ENCODE data around the gene AOC1. TPM values are rescaled to one million over a fixed set of nuclear protein-coding genes. Genes with fewer than 3 reads are reported as not detected.

The AOC1 gene
- polyA plus RNA-seq, 2 of the 4 experiments (the other 2 are of a cell fraction): not detected

DNA sequence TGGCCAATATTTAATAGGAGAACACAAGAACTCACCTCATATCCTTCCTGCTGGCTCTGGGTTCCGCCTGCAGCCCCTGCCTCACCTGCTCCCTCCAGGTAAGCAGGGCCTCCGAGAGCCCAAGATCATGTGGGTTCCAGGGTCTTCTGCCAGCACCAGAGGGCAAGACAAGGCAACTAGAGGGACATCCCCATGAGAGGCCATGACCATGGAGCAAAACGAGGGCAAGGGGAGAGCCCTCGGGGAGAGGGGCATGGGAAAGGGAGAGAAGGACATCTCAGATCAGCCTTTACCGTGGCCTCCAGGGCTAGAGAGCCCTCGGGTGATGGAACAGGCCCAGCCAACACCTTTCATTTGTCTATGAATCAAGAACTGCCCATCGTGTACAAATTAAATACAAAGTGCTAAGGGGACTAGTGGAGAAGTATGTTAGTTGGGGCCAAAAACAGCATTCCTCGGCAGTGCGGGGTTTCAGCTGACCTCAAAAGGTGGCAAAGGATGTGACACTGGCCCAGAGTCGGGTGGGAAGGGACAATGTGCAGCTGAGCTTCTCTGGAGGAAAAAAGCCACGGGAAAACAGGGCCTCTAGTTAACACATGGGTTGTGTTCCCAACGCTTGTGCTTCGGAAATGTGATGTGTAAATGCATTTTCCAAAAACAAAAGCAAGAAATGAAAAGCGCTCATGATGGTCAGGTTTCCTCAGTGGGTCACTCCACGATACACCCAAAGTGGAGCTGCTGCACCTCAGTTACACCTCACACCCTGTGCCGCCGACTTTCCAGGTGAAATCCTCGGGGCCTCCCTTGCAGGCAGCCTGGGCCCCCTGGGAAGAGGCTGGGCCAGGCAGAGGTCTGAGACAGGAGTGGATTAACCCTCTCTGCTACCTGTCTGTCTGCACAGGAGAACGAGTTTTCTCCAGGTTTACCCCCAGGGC is 2.0 kb downstream of the AOC1 start:
- ChIA-PET CTCF (interaction anchor here (0.8 kb wide), 1 partner anchor 13 kb away, joined by 3 read pairs; no protein-coding TSS in a partner anchor), POLR2A (no interaction called here)
- TF ChIP-seq NFE2L2 (conservative IDR thresholded peaks at IDR 0.05; ENCODE audit: low read length): no peak
- TF ChIP-seq NPAS2 (CRISPR knock-in tag; IDR thresholded peaks at IDR 0.05; ENCODE audit: borderline replicate concordance): no peak
- TF ChIP-seq POLR2A (IDR thresholded peaks at IDR 0.05; ENCODE audit: low read length): no peak
- no peak for TF ChIP-seq MAFK (IDR thresholded peaks at IDR 0.05; ENCODE audit: partially characterized antibody)
- TF ChIP-seq CEBPB (IDR thresholded peaks at IDR 0.05): no peak
- no peak for TF ChIP-seq FOSL2 (IDR thresholded peaks at IDR 0.05)
- no peak for TF ChIP-seq FOSL2 (CRISPR knock-in tag; IDR thresholded peaks at IDR 0.05)
- no peak for TF ChIP-seq ZNF302 (CRISPR knock-in tag; IDR thresholded peaks at IDR 0.05)
- TF ChIP-seq, protein P1, sequence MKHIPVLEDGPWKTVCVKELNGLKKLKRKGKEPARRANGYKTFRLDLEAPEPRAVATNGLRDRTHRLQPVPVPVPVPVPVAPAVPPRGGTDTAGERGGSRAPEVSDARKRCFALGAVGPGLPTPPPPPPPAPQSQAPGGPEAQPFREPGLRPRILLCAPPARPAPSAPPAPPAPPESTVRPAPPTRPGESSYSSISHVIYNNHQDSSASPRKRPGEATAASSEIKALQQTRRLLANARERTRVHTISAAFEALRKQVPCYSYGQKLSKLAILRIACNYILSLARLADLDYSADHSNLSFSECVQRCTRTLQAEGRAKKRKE (CRISPR knock-in tag; IDR thresholded peaks at IDR 0.05; ENCODE audit: low read depth): no peak
- no peak for TF ChIP-seq CHD2 (IDR thresholded peaks at IDR 0.05; ENCODE audit: low read length, partially characterized antibody)
- TF ChIP-seq, protein P2, sequence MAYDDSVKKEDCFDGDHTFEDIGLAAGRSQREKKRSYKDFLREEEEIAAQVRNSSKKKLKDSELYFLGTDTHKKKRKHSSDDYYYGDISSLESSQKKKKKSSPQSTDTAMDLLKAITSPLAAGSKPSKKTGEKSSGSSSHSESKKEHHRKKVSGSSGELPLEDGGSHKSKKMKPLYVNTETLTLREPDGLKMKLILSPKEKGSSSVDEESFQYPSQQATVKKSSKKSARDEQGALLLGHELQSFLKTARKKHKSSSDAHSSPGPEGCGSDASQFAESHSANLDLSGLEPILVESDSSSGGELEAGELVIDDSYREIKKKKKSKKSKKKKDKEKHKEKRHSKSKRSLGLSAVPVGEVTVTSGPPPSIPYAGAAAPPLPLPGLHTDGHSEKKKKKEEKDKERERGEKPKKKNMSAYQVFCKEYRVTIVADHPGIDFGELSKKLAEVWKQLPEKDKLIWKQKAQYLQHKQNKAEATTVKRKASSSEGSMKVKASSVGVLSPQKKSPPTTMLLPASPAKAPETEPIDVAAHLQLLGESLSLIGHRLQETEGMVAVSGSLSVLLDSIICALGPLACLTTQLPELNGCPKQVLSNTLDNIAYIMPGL (CRISPR knock-in tag; IDR thresholded peaks at IDR 0.05; ENCODE audit: borderline replicate concordance): no peak
- H3K4me3 ChIP-seq: no peak overlapping the region
- no peak for ATAC-seq
- no peak overlapping the region for H3K27ac ChIP-seq
- WGBS (ENCODE audit: missing lambda C conversion rate): 29% methylated on average over 19 of the region's 19 CpGs
- DNase-seq (ENCODE audit: low read depth in 1 of 2, low spot score in 1 of 2): no peak
- H3K4me2 ChIP-seq: no peak overlapping the region
- FAIRE-seq: no peak
- H3K4me1 ChIP-seq: no peaks in the 10 kb centered on the region
- H3K9me3 ChIP-seq: no peaks in the 10 kb centered on the region

DNA sequence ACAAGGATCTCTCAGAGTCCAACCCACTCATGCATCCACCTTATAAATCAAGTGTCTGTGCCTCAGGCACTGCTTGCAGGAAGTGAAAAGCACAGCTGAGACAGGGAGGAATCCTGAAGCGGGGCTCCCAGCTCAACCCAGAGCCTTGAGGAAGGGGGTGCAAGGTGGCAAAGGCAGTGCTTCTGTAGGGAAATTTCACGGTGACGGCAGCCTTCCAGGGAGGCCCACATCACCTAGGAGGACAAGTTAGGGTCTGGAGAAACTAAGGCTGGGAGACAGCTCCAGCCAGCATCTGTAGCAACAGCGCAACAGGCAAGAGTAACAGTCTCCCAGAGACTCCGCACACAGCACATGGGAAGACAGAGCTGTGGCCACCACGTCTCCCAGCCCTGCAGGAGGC is 2.7 kb downstream of the AOC1 start:
- Histone ChIP-seq H3K9me3 (no peaks in the 10 kb centered on the region), H3K4me2 (no peak overlapping the region), H3K27ac (no peak overlapping the region), H3K4me3 (no peak overlapping the region), H3K4me1 (no peaks in the 10 kb centered on the region)
- FAIRE-seq: no peak
- CTCF ChIA-PET: interaction anchor here (0.8 to 1.6 kb wide), 2 partner anchors 12 to 76 kb away, joined by 3 to 4 read pairs; no protein-coding TSS in a partner anchor
- no peak for DNase-seq (ENCODE audit: low read depth in 1 of 2, low spot score in 1 of 2)
- ATAC-seq: no peak
- TF ChIP-seq CEBPB (IDR thresholded peaks at IDR 0.05): no peak
- TF ChIP-seq RCOR1 (IDR thresholded peaks at IDR 0.05; ENCODE audit: low read depth, low read length): no peak
- WGBS (ENCODE audit: missing lambda C conversion rate): 67% methylated on average over 6 of the region's 6 CpGs
- POLR2A ChIA-PET: no interaction called here

DNA sequence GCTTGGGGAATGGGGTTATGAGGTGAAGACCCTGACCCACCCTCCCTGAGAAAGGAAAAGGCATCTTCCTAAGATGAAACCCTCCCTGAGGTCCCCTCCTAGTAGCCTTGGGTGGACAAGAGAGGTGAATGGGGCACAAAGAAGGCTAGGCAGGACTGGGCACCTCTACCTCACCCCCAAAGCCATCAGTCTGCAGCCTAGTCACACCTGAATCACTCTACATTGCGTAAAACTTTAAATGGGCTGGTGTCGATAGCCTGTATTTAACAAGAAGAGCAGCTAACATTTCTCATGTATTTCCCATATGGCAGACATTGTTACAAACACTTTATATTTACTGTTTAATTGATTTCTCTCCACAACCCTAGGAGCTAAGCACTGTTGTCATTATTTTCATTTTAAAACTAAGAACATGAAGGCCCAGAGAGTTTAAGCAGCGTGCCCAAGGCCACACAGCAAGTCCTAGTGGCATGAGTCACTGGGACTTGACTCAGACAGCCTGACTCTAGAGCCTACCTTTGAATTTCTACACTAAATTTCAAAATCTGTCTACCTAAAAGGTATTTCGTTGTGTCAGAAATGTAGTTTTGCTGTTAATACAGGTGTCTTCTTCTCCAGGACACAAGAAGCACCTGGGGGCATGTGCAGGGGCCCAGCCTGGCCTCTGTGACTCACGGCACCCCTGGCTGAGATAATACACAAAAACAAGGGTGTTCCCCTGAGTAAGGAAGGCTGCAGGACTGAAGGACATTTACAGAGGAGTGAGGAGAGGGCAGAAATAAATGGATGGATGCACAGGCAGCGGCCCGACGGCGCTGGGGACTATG is 3.4 kb downstream of the AOC1 start:
- ATAC-seq: no peak
- Histone ChIP-seq H3K27ac (no peak overlapping the region), H3K4me2 (no peak overlapping the region), H3K4me1 (no peaks in the 10 kb centered on the region), H3K9me3 (no peaks in the 10 kb centered on the region), H3K4me3 (no peak overlapping the region)
- ChIA-PET CTCF (interaction anchor here (1.1 to 1.6 kb wide), 2 partner anchors 13 to 77 kb away, joined by 3 to 4 read pairs; no protein-coding TSS in a partner anchor), POLR2A (no interaction called here)
- TF ChIP-seq ZC3H11A (IDR thresholded peaks at IDR 0.05) (no peak), ZFP36 (IDR thresholded peaks at IDR 0.05; ENCODE audit: borderline replicate concordance, partially characterized antibody) (peak; percentile 41)
- no peak for DNase-seq (ENCODE audit: low read depth in 1 of 2, low spot score in 1 of 2)
- FAIRE-seq: no peak
- 26% methylated on average over 9 of the region's 9 CpGs for WGBS (ENCODE audit: missing lambda C conversion rate)

Measured in A549 (cell line).